Lower leg skin (tissue), 4 donors: Measurements from ENCODE around the gene EML6. TPM values are rescaled to one million over a fixed set of nuclear protein-coding genes. Genes with fewer than 3 reads are reported as not detected.
"Not testable (repeated sequence)": the region's sequence is repeated elsewhere in the genome, so short reads cannot be mapped to it uniquely, and the experiment has no call there.

Experiments
- DNase-seq, 2 donors: peaks; one replicate each; pipeline ENCODE4 v3.0.0-alpha.2; 2019; ENCODE audit warnings: low spot score in 2 of 2
- H3K4me3 ChIP-seq: fragments of 200-600 bp; sonication (generic); 2 replicates; pipeline ENCODE4 v1.5.1; 2017; ENCODE audit warnings: mild to moderate bottlenecking, low read depth; ENCODE audit not compliant: poor library complexity, severe bottlenecking
- POLR2A ChIP-seq, 2 donors: fragments of 450-650 bp; IDR thresholded peaks; one replicate each; pipeline ENCODE4 v1.6.1; 2016 to 2017; ENCODE audit warnings: antibody characterized with exemption in 2 of 2, mild to moderate bottlenecking in 1 of 2, moderate library complexity in 1 of 2
- WGBS, 2 donors: methylation state at CpG; one replicate each; pipeline ENCODE4 v1.1.5; 2018; 5-methylcytosine and 5-hydroxymethylcytosine counted together
- intact Hi-C: fragments of 100-400 bp; cut with DNase I; formaldehyde crosslinking; loops from one replicate; pipeline ENCODE4 v1.15.0; 2023; ENCODE audit warnings: low total_unique reads
- total RNA-seq, 4 donors: library from RNA; depleted of rRNA; stranded (reverse); fragments of >200 nt; gene quantifications; one replicate each; pipeline ENCODE4 v1.1.0, GENCODE V29; 2016
- TF ChIP-seq, protein P1 (sequence below), 3 donors: fragments of 450-650 bp; IDR thresholded peaks; one replicate each; pipeline ENCODE4 v1.5.1; 2016; ENCODE audit warnings: antibody characterized with exemption in 3 of 3, mild to moderate bottlenecking in 3 of 3, moderate library complexity in 2 of 3

Gene EML6
- total RNA-seq, 4 donors from 2014 or later = 1.8 to 4.4 (median 3.3) TPM

DNA sequence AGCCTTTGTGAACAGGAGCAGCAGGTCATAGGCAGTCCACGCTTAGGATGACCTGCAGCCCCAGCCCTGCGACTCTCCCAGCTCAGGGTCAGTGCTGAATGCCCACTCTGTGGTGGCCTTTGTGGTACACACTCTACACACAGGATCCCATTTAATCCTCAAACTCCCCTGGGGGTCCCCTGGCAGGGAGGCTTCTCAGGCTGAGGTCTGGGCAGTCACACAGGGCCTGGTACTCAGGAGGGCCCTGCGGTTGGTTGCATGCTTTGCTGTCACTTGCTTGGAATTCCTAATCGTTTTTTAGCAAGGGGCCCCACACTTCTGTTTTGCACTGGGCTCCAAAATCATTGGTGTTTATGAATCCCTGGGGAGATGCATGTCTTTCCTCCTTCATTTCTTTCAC lies 113.0 kb downstream of the EML6 start:
- intact Hi-C loops = loop anchor here (10.0 kb wide), 1 partner anchor 112 kb away; the partner anchor contains the start of gene EML6
- no peak for DNase-seq
- H3K4me3 ChIP-seq = no peak overlapping the region
- TF ChIP-seq, protein P1, sequence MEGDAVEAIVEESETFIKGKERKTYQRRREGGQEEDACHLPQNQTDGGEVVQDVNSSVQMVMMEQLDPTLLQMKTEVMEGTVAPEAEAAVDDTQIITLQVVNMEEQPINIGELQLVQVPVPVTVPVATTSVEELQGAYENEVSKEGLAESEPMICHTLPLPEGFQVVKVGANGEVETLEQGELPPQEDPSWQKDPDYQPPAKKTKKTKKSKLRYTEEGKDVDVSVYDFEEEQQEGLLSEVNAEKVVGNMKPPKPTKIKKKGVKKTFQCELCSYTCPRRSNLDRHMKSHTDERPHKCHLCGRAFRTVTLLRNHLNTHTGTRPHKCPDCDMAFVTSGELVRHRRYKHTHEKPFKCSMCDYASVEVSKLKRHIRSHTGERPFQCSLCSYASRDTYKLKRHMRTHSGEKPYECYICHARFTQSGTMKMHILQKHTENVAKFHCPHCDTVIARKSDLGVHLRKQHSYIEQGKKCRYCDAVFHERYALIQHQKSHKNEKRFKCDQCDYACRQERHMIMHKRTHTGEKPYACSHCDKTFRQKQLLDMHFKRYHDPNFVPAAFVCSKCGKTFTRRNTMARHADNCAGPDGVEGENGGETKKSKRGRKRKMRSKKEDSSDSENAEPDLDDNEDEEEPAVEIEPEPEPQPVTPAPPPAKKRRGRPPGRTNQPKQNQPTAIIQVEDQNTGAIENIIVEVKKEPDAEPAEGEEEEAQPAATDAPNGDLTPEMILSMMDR (IDR thresholded peaks at IDR 0.05) = no peak
- no peak for TF ChIP-seq POLR2A (IDR thresholded peaks at IDR 0.05)
- WGBS, 2 donors = 60 to 81% methylated on average over 4 of the region's 4 CpGs

DNA sequence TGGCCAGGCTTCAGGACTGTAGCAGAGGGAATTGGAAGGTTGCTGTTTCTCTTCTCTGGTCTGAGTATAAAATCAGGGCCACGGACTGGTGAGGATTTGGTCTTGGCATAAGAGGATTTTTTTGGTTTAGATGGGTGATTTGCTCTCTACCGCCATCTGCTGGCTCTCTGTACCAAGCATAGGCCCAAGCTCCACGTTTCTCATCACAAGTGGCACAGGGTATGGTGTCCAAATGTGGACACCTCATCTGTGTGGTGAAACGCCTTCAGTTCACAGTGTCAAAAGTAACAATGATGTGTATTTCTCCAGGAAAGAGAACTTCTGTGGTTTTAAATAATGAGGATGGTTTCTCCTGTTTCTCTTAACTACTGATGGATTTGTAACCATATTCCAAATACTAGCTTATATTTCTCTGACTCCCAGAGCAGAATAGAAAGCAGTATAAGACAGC lies 115.1 kb downstream of the EML6 start:
- 1 to 2% methylated on average over 4 of the region's 4 CpGs for WGBS, 2 donors
- peak in 1 of 2 donors; percentile 67 for DNase-seq

DNA sequence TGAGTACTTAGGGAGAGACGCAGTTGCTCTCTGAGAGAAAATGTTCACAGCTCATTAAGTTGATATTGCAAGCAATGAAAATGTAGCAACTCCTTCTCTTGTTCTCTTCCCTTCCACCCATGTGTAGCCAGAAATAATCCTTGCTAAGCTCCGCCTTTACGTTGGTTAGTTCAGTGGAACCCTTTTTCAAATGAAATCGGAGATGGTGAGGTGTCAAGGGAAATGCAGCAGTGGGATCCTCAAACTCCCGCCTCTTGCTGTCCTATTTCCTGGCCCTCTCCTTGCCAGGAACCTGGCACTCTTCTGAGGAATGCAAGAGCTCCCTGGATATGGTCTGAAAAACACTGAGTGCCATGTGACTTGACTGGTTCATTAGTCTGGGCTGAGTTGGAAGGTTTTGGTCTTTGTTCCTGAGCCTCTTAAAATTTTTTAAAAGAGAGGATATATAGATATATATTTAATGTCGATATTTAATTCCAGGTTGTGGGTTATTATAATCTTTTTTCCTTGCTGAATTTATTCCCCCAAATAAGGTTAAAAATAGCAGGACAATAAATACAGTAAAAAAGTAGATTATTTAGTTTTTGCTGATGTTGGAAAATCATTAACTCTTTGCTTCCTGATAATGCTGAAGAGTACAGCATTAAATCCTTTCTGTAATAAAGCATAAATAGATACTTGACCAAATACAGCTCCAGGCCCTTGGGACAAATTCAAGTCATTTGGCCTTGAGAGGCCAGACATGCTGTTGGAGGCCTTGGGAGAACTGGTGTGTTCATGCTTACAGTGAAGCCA lies 116.2 kb downstream of the EML6 start:
- intact Hi-C loops = loop anchor here (10.0 kb wide), 1 partner anchor 115 kb away; the partner anchor contains the start of gene EML6
- TF ChIP-seq, protein P1 (IDR thresholded peaks at IDR 0.05) = no peak
- no peak for TF ChIP-seq POLR2A (IDR thresholded peaks at IDR 0.05)
- no peak for DNase-seq
- no peak overlapping the region for H3K4me3 ChIP-seq
- WGBS, 2 donors = 84 to 85% methylated on average over 6 of the region's 6 CpGs

More for the DNA sequence above, 115.1 kb downstream of the EML6 start:
- TF ChIP-seq POLR2A (IDR thresholded peaks at IDR 0.05) = no peak
- intact Hi-C loops = loop anchor here (10.0 kb wide), 1 partner anchor 114 kb away; the partner anchor contains the start of gene EML6
- no peak overlapping the region for H3K4me3 ChIP-seq

DNA sequence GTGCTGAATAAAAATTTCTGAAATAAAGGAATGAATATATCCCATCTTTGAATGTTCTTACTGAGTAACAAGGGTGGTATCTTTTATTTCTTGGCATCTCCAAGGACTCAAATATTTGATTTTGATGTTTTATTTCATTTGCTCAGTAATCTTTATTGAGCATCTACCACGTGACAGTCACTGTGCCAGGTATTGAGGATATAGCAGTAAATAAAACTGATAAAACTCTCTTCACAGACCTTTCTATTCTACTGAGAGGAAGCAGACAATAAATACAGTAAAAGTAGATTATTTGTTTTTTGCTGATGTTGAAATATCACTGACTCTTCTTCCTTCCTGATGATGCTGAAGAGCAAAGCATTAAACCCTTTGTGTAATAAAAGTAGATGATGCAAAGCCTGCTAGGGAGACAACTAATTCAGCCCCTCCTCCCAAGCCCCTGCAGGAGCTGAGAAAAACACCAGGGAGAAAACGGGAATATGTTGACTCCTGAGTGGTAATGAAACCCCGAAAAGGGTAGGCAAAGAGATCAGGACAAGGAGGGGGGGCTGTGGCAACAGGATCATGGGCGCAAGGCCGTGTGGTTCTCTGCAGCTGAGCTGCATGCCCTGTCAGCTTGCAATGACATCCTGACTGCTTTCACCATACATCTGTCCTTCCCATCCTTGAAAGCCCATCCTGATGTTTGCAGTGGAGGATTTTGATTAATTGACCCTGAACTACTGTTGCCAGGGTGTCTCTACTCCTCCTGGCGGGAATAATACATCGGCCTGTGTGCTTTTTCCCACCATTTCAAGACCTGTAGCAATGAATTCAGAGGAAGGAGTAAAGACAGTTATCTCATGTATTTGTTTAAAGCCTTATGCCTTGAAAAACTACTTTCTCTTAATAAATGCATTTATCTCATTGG lies 117.4 kb downstream of the EML6 start:
- 82 to 83% methylated on average over 7 of the region's 7 CpGs for WGBS, 2 donors
- no peak overlapping the region for H3K4me3 ChIP-seq
- TF ChIP-seq POLR2A (IDR thresholded peaks at IDR 0.05) = no peak
- TF ChIP-seq, protein P1 (IDR thresholded peaks at IDR 0.05) = no peak
- DNase-seq = no peak
- intact Hi-C loops = no loop called here

DNA sequence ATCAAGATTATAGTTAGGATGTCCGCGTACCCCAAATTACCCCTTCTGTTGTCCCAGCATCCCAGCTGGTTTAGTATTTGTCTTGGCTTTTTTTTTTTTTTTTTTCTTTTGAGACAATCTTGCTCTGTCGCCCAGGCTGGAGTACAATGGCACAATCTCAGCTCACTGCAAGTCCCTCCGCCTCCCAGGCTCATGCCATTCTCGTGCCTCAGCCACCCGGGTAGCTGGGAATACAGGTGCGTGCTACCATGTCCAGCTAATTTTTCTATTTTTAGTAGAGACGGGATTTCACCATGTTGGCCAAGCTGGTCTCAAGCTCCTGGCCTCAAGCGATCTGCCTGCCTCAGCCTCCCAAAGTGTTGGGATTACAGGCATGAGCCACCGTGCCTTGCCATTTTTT lies 118.0 kb downstream of the EML6 start:
- intact Hi-C loops, DNase-seq, H3K4me3 ChIP-seq: not testable (repeated sequence)
- 95 to 97% methylated on average over 10 of the region's 10 CpGs for WGBS, 2 donors

DNA sequence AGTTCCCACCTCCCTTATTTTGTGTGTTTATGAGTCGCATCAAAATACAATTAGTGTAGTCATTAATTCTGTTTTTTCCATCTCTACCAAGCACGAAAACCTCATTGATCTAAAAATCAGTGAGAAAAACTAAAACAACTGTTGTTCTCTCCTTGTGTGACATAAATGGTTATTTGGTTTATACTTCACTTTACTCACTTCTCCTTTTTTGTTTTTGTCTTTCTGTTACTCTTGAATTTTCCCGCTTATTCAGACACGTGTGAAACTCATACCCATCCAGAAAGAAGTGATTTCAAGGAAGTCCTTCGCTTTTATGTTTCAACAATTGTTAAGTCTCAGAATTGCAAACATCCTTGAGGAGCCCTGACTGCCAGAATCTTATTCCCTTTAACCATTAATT lies 121.6 kb downstream of the EML6 start:
- intact Hi-C loops = no loop called here
- DNase-seq = no peak
- WGBS, 2 donors = 78 to 81% methylated on average over 5 of the region's 5 CpGs
- H3K4me3 ChIP-seq = no peak overlapping the region
- no peak for TF ChIP-seq POLR2A (IDR thresholded peaks at IDR 0.05)
- TF ChIP-seq, protein P1 (IDR thresholded peaks at IDR 0.05) = no peak
